Esophagus squamous epithelium (tissue), 5 donors: ENCODE results near the gene GXYLT2. TPM values are rescaled to one million over a fixed set of nuclear protein-coding genes. Genes with fewer than 3 reads are reported as not detected.

Experiments
- DNase-seq: peaks from one replicate; lab custom pipeline; 2025; lab: John Stamatoyannopoulos, UW
- H3K27ac ChIP-seq, 4 donors: fragments of 200-600 bp; sonication (generic); one replicate each; pipeline ENCODE4 v1.5.1; 2016 to 2019; ENCODE audit warnings: mild to moderate bottlenecking in 1 of 4
- H3K27me3 ChIP-seq, 4 donors: fragments of 200-600 bp; sonication (generic); 1 replicate in 3 of 4; 2 replicates in 1 of 4; pipeline versions ENCODE4 v1.5.1 to v1.6.0; 2017 to 2021; ENCODE audit warnings: antibody characterized with exemption in 1 of 4
- H3K36me3 ChIP-seq, 3 donors: fragments of 200-600 bp; sonication (generic); one replicate each; pipeline ENCODE4 v1.5.1; 2016 to 2019
- H3K4me1 ChIP-seq, 3 donors: fragments of 200-600 bp; sonication (generic); one replicate each; pipeline ENCODE4 v1.5.1; 2017 to 2019
- H3K4me3 ChIP-seq, 4 donors: fragments of 200-600 bp; sonication (generic); 1 replicate in 3 of 4; 2 replicates in 1 of 4; pipeline ENCODE4 v1.5.1; 2016 to 2019; ENCODE audit warnings: mild to moderate bottlenecking in 2 of 4, moderate library complexity in 1 of 4
- H3K9me3 ChIP-seq, 3 donors: fragments of 200-600 bp; sonication (generic); one replicate each; pipeline ENCODE4 v1.5.1; 2016 to 2019
- POLR2A ChIP-seq, 4 donors: fragments of 450-650 bp; IDR thresholded peaks; one replicate each; pipeline ENCODE4 v1.6.1; 2017; ENCODE audit warnings: antibody characterized with exemption in 4 of 4, mild to moderate bottlenecking in 4 of 4, moderate library complexity in 3 of 4
- WGBS, 2 donors: methylation state at CpG; one replicate each; pipeline ENCODE4 v1.1.5; 2018; 5-methylcytosine and 5-hydroxymethylcytosine counted together
- intact Hi-C: fragments of 100-400 bp; cut with DNase I; formaldehyde crosslinking; loops from one replicate; pipeline ENCODE4 v1.15.0; 2022
- total RNA-seq, 4 donors: library from RNA; depleted of rRNA; stranded (reverse); fragments of >200 nt; gene quantifications; one replicate each; pipeline ENCODE4 v1.1.0, GENCODE V29; 2016
- TF ChIP-seq, protein P1 (sequence below), 6 experiments: fragments of 450-650 bp in 4 of 6; fragments of 200-600 bp in 2 of 6; sonication (generic) in 2 of 6; IDR thresholded peaks; one replicate each; pipeline ENCODE4 v1.5.1; 2016 to 2019; ENCODE audit warnings: antibody characterized with exemption in 6 of 6, mild to moderate bottlenecking in 4 of 6, moderate library complexity in 4 of 6
- donor health status: DM: yes; HTN: yes; CAD: no.

The GXYLT2 gene
- total RNA-seq, 4 donors from 2014 or later, result 2.0 to 18.1 (median 3.1) TPM; not detected in 1

DNA sequence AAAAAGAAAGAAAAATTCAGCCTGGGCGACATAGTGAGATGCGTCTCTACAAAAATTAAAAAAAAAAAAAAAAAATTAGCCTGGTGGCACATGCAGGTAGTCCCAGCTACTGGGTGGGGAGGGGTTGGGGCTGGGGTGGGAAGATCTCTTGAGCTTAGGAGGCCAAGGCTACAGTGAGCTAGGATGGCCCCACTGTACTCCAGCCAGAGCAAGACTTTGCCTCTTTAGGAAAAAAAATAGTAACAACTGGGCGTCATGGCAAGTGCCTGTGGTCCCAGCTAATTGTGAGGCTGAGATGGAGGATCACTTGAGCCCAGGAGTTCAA lies 84.8 kb downstream of the GXYLT2 start:
- DNase-seq, result no peak
- no peak for TF ChIP-seq POLR2A (IDR thresholded peaks at IDR 0.05)
- TF ChIP-seq, protein P1, sequence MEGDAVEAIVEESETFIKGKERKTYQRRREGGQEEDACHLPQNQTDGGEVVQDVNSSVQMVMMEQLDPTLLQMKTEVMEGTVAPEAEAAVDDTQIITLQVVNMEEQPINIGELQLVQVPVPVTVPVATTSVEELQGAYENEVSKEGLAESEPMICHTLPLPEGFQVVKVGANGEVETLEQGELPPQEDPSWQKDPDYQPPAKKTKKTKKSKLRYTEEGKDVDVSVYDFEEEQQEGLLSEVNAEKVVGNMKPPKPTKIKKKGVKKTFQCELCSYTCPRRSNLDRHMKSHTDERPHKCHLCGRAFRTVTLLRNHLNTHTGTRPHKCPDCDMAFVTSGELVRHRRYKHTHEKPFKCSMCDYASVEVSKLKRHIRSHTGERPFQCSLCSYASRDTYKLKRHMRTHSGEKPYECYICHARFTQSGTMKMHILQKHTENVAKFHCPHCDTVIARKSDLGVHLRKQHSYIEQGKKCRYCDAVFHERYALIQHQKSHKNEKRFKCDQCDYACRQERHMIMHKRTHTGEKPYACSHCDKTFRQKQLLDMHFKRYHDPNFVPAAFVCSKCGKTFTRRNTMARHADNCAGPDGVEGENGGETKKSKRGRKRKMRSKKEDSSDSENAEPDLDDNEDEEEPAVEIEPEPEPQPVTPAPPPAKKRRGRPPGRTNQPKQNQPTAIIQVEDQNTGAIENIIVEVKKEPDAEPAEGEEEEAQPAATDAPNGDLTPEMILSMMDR (IDR thresholded peaks at IDR 0.05), result no peak
- Histone ChIP-seq H3K27me3 (no peaks in the 10 kb centered on the region), H3K4me3 (no peak overlapping the region), H3K27ac (no peak overlapping the region), H3K36me3 (no peaks in the 10 kb centered on the region), H3K9me3 (no peaks in the 10 kb centered on the region), H3K4me1 (peaks cover 0 to 22% (median 0%) of the 10 kb centered on the region in 3 donors)
- intact Hi-C loops, result no loop called here
- WGBS, 2 donors, result 95 to 100% methylated on average over 3 of the region's 3 CpGs

DNA sequence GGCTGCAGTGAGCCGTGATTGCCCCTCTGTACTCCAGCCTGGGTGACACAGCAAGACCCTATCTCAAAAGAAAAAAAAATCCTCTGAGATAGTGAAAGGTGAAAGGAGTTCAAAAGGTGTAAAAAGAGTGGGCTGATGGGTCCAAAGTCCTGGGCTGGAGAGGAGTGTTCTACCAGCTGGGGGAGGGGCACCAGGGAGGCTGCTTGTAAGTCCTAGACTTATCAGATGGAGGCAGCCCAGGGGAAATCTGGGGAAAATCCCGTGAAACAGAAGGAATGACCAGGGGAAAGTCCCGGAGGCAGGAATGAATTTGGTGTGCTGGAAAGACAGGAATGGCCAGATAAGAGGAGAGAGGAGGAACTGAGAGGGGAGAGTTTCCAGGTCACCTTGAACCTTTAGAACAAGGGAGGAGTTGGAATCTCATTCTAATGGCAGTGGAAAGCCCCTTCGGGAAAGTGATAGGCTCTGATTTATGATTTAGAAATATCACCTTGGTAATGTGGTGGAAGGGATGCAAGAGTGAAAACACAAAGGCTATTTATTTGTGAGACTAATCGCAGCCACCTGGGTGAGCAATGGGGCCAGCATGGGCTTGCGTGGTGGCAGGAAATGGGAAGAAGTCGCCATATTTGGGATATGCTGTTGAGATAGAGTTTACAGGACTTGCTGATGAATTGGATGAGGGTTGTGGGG lies 85.3 kb downstream of the GXYLT2 start:
- intact Hi-C loops, result no loop called here
- peaks cover 0 to 22% (median 0%) of the 10 kb centered on the region in 3 donors for H3K4me1 ChIP-seq
- no peaks in the 10 kb centered on the region for H3K36me3 ChIP-seq
- no peaks in the 10 kb centered on the region for H3K27me3 ChIP-seq
- TF ChIP-seq, protein P1 (IDR thresholded peaks at IDR 0.05), result no peak
- no peak for TF ChIP-seq POLR2A (IDR thresholded peaks at IDR 0.05)
- no peak for DNase-seq
- no peaks in the 10 kb centered on the region for H3K9me3 ChIP-seq
- no peak overlapping the region for H3K27ac ChIP-seq
- no peak overlapping the region for H3K4me3 ChIP-seq
- 38 to 46% methylated on average over 7 of the region's 7 CpGs for WGBS, 2 donors

DNA sequence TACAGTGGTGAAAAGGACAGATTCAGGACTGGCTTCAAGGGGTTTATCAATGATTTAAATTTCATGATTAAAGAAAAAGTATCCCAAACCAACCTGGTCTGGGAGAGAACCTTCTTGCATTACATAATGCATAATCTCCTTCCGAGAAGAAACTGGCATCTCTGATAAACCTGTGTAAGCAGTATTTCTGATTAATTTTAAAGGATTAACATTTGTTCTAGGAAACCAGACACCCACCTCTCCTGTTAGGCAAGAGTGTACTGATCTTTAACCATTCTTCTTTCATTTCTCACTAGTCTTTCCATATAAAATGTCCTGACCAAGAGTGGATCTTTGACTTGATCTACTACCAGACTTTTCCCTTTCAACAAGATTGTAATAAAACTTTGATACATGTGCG lies 85.9 kb downstream of the GXYLT2 start:
- WGBS, 2 donors, result 65 to 75% methylated on average over 2 of the region's 2 CpGs
- TF ChIP-seq, protein P1 (IDR thresholded peaks at IDR 0.05), result no peak
- TF ChIP-seq POLR2A (IDR thresholded peaks at IDR 0.05), result no peak
- DNase-seq, result no peak
- H3K27me3 ChIP-seq, result no peaks in the 10 kb centered on the region
- no peak overlapping the region for H3K4me3 ChIP-seq
- H3K27ac ChIP-seq, result no peak overlapping the region
- H3K4me1 ChIP-seq, result peaks cover 0 to 22% (median 0%) of the 10 kb centered on the region in 3 donors
- no peaks in the 10 kb centered on the region for H3K36me3 ChIP-seq
- H3K9me3 ChIP-seq, result no peaks in the 10 kb centered on the region
- intact Hi-C loops, result no loop called here

DNA sequence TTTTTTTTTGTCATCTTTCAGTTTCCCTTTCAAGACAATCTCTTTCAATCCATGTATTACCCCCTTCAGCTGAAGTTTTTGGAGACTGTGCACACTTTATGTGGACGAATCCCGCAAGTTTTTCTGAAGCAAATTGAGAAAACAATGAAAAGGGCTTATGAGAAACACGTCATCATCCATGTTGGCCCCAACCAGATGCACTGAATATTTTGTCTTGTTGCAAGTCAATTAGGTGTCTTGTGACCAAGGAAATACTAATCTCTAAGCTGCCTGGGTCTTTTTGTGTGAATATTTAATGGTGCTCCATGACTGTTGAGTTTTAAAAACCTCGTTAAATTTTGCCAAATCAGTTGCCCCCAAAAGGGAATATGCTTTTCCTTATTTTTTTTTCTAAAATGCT lies 87.1 kb downstream of the GXYLT2 start:
- intact Hi-C loops, result no loop called here
- WGBS, 2 donors, result 39 to 47% methylated on average over 4 of the region's 4 CpGs
- DNase-seq, result no peak
- no peak overlapping the region for H3K4me3 ChIP-seq
- H3K27ac ChIP-seq, result no peak overlapping the region
- TF ChIP-seq POLR2A (IDR thresholded peaks at IDR 0.05), result no peak
- TF ChIP-seq, protein P1 (IDR thresholded peaks at IDR 0.05), result no peak
- H3K36me3 ChIP-seq, result no peaks in the 10 kb centered on the region
- H3K27me3 ChIP-seq, result no peaks in the 10 kb centered on the region
- no peaks in the 10 kb centered on the region for H3K9me3 ChIP-seq
- peaks cover 0 to 22% (median 0%) of the 10 kb centered on the region in 3 donors for H3K4me1 ChIP-seq

DNA sequence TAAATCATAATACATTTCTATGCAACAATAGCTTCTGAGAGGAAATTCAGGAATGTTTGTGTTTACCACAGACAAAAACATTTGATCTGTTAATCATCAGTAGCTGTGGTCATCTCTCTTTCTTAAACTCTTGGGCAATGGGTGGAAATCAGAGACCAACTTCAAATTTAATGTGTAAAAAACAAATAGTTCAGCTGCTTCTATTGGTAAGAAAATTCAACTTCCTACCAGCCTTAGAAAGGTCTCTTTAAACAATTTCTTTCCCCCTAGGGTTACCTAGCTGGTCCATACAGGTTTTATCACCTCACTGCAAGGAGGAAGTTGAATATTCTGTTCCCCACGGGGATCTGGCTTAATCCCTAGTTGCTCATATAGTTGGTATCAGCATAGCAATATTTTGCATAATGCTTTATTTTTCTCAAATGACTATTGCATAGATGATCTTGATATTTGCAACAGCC lies 88.5 kb downstream of the GXYLT2 start:
- H3K27me3 ChIP-seq, result no peaks in the 10 kb centered on the region
- no peak for DNase-seq
- TF ChIP-seq POLR2A (IDR thresholded peaks at IDR 0.05), result no peak
- TF ChIP-seq, protein P1 (IDR thresholded peaks at IDR 0.05), result no peak
- no peak overlapping the region for H3K27ac ChIP-seq
- H3K9me3 ChIP-seq, result no peaks in the 10 kb centered on the region
- H3K36me3 ChIP-seq, result no peaks in the 10 kb centered on the region
- WGBS, 2 donors, result 24 to 33% methylated on average over 1 of the region's 1 CpG
- H3K4me3 ChIP-seq, result no peak overlapping the region
- intact Hi-C loops, result no loop called here
- peaks cover 0 to 22% (median 0%) of the 10 kb centered on the region in 3 donors for H3K4me1 ChIP-seq
